NCI-H2196 treated with DMSO at 0.1 percent for 48 hours (cell line): ENCODE results near the gene ITCH.
"Not testable (repeated sequence)": the region's sequence is repeated elsewhere in the genome, so short reads cannot be mapped to it uniquely, and the experiment has no call there.

Experiments used
- DNase-seq: peaks from one replicate; lab custom pipeline; 2025; ENCODE audit not compliant: unreplicated experiment; lab: John Stamatoyannopoulos, UW

Gene ITCH

DNA sequence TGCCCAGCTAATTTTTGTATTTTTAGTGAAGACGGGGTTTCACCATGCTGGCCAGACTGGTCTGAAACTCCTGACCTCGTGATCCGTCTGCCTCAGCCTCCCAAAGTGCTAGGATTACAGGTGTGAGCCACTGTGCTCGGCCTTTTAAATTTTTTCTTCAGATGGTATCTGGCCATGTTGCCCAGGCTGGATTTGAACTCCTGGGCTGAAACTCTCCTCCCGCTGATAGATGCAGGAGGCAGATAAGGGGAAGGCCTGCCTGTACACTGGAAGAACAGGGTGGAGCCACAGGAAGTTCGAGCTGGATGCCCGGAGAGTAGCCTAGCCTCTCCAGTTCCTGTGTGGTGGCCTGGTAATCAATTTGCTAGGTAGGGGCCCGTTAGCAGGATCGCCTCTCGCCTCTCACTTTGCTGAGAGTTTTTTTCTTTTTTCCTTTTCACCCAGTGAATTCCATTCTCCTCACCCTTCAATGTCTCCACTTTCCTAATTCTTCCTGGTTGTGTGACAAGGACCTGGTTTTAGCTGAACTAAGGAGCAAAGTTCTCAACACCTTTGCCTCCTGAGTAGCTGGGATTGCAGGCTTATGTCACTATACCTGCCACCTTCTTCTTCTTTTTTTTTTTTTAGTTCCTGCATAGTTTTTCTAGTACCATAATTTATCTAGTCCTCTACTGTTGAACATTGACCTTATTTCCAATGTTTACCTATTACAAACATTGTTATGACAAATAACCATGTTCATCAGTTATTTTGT is 19.4 kb upstream of the ITCH start:
- no peak for DNase-seq

DNA sequence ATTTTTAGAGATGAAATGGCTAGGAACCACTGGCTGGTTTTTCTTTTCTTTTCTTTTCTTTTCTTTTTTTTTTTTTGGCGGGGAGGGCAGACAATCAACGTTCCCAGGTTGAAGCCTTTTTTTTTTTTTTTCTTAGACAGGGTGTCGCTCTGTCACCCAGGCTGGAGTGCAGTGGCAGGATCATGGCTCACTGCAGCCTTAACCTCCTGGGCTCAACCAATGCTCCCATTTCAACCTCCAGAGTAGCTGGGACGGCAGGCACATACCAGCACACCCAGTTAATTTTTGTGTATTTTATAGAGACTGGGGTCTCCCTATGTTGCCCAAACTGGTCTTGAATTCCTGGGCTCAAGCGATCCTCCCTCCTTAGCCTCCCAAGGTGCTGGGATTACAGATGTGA is 18.8 kb upstream of the ITCH start:
- DNase-seq = no peak

DNA sequence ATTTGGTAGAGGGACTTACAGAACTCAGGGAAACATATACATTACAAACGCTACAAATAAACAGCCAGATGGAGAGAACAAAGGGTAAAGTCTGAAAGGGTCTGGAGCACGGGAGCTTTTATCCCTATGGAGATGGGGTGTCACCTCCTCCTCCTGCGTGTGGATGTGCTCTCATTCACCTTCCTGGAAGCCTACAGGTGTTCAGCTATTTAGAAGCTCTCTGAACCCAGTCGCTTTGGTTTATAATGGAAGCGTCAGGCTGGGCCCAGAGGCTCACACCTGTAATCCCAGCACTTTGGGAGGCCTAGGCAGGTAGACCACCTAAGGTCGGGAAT is 17.7 kb upstream of the ITCH start:
- DNase-seq = no peak

DNA sequence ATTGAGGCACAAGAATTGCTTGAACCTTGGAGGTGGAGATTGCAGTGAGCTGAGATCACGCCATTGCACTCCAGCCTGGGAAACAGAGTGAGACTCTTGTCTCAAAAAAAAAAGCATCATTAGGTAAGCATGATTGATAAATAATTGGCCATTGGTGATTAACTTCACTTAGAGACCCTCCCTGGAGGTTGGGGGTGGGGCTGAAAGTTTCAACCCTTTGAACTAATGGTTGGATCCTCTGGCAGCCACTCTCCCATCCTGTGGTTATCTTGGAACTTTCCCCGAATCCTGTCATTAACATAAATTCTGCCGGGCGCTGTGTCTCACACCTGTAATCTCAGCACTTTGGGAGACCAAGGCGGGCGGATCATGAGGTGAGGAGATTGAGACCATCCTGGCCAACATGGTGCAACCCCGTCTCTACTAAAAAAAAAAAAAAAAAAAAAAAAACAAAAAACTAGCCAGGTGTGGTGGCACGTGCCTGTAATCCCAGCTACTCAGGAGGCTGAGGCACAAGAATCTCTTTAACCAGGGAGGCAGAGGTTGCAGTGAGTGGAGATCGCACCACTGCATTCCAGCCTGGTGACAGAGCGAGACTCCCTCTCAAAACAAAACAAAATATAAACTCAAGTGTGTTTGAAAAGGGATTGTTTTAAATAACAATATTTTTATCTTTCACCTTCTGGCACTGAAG is 17.1 kb upstream of the ITCH start:
- not testable (repeated sequence) for DNase-seq

DNA sequence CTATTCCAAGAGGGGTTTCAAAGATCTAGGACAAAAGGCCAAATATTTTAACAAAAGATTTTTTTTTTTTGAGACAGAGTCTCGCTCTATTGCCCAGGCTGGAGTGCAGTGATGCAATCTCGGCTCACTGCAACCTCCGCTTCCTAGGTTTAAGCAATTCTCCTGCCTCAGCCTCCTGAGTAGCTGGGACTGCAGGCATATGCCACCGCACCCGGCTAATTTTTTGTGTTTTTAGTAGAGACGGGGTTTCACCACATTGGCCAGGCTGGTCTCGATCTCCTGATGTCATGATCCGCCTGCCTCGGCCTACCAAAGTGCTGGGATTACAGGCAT is 16.6 kb upstream of the ITCH start:
- DNase-seq = not testable (repeated sequence)

DNA sequence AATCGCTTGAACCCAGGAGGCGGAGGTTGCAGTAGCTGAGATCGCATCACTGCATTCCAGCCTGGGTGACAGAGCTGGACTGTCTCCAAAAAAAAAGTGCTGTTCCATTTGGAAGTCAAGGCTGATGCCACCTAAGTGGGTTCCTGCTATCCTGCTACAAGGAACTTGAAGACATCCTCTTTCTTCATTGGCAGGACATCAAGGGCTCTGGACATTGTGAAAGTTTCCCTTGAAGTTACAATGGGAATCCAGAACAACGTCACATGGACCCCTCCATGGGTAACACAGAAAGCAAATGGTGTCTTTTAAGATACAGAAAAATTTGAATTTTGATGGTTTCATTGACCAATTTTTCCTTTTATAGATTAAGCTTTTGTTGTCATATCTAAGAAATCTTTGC is 15.5 kb upstream of the ITCH start:
- no peak for DNase-seq

DNA sequence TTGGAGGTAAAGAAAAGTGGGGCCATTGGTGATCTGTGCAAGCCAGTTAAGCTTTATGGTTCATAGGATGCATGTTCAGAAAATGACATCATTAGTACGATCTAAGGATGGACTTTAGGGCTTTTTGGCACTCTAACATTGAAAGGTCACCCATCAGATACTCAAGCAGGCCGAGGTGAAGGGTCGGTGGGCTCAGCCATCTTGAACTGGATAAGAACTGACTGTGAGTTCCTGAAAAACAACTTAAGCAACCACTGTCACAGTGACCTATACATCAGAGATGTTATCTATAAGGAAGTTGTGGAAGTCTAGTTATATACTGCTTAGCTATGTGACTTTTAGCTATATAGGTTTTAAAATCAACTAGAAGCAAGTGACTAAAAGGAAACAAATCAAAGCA is 13.0 kb upstream of the ITCH start:
- no peak for DNase-seq

DNA sequence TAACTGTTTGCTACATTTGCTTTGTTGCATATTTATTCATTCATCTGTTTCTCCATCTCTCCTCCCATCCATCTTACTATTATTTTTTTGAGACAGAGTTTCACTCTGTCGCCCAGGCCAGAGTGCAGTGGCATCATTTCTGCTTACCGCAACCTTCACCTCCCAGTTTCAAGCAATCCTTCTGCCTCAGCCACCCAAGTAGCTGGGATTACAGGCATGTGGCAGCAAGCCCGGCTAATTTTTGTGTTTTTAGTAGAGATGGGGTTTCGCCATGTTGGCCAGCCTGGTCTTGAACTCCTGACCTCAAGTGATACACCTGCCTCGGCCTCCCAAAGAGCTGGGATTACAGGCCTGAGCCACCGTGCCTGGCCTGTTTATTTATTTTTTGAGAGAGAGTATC is 9.6 kb upstream of the ITCH start:
- DNase-seq = not testable (repeated sequence)

DNA sequence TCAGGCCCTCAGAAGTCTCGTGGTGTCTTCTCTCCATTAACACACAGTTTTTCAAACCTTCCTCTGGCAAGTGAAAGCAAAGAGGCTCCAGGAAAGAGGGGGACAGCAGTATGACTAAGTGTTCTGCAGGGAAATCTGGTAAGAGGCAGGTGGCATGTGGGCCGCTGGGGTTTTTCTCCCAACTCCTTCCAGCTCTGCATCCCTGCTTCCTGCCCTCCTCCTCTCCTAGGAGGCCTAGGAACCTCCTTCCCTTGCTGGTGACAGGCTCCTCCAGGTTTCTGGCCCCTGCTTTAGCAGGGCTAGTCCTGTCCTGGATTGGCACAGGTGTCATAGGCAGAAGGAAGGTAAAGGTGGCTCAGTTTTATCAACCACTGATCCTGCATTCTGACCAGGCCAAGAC is 7.6 kb upstream of the ITCH start:
- no peak for DNase-seq

DNA sequence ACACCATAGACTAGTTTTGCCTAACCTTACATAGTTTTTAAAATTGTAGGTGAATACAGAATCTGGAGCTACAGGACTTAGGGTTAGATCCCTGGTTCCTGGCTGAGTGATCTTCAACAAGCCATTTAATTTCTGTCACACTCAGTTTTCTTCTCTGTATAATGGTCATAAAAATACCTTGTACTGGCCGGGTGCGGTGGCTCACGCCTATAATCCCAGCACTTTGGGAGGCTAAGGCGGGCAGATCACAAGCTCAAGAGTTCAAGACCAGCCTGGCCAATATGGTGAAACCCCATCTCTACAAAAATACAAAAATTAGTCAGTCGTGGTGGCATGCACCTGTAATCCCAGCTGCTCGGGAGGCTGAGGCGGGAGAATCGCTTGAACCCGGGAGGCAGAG is 3.3 kb upstream of the ITCH start:
- DNase-seq = not testable (repeated sequence)

DNA sequence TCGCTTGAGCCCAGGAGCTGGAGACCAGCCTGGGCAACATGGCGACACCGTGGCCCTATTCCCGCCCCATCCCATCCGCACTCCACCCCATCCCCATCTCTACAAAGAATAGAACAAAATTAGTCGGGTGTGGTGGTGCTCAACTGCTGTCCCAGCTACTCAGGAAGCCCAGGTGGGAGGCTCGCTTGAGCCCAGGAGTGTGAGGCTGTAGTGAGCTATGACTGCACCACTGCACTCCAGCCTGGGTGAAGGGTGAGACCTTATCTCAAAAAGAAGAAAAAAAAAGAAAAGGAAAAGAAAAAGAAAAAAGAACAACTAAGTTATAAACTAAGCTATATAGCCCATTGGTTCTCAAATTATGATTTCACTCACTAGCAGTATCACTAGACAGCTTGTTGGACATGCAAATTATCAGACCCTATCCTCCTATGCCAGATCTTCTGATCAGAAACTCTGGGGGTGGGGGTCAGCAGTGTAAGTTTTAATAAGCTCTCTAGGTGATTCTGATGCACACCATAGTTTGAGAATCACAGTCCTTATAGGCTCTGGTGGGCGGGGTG is 491 bp upstream of the ITCH start:
- no peak for DNase-seq

DNA sequence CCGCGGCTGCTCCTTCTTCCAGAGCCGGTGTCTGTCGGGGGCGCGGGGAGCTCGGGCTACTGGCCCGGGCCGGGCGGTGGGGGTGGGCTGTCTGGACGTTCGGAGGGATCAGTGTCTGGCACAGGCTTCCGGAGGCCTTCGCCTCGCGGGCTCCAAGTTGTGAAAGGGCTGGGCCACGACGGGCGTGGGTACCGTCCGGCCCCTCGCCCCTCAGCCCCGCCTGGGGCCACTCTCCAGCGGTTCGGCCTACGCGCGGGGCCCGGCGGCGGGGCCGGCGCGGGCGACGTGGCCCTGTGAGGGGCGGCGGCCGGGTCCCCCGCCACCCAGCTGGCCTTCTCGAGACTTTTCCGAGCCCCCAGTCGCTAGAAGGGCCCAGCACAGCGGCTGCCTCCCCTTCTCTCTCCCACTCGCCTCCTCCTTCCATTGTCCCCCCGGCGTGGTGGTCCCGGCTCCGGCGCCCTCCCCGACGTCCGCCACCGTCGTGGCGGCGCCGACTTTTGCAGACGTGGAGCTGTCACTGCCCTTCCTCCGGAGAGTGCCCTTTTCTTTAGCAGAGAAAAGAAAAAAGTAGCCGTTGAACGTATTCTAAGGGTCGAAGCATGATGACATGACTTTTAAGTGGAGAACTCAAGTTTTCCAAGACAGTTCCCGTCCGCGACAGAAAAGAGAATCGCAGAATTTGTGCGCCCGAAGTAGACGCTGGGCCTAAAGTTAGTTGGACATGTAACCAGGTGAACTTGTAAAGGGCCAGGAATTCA is 571 bp downstream of the ITCH start:
- no peak for DNase-seq

DNA sequence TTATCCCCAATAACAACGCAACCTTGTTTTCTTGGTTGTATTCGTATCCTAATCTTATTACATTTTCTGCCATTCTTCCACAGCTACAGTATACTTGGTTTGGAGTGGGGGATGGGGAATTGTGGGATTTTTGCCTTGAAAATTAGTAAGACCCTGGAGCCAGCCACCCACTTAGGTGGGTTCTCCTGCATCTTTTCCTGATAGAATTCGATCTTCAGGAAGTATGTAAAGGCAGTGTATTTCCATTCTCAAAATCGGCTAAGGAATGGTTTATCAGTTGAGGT is 1.1 kb downstream of the ITCH start:
- DNase-seq = no peak

DNA sequence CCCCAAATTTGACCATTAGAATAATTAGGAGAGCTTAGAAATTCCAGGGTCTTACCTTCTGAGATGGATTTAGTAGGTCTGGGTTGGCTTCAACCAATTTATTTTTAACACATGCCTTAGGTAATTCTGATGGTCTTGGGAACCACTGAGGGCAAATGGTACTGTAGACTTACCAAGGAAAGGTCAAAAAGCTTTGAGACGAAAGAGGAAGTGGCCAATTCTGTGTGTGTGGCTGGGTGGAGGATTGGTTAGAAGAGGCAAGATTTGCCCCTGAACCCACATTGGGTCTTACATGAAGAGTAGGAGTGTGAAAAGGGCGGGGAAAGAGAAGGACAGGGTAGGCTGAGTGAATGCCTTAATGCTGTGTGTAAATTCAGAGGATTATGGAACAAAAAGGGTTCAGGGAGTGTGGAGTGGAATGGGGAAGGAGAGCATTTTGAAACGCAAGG is 2.7 kb downstream of the ITCH start:
- DNase-seq = no peak

DNA sequence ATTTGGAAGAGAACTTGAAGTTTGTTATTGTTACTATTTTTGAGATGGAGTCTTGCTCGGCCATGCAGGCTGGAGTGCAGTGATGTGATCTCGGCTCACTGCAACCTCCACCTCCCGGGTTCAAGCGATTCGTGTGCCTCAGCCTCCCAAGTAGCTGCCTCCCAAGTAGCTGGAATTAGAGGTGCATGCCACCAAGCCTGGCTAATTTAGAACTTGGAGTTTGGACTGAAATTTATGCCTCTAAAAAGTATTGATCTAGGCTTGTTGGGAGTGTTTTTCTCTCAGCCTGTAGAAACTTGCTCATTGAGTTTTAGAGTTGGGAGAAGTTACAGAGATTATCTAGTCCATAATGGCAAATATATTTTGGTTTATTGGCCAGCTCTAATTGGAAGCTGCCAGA is 4.1 kb downstream of the ITCH start:
- DNase-seq = no peak

DNA sequence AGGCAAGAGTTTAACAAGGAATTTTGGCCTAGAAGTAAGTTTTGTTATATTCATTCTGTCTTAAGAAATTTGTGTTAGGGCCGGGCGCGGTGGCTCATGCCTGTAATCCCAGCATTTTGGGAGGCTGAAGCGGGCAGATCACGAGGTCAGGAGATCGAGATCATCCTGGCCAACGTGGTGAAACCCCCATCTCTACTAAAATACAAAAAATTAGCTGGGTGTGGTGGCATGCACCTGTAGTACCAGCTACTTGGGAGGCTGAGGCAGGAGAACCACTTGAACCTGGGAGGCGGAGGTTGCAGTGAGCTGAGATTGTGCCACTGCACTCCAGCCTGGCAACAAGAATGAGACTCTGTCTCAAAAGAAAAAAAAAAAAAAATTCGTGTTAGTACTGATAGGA is 4.8 kb downstream of the ITCH start:
- DNase-seq = not testable (repeated sequence)

DNA sequence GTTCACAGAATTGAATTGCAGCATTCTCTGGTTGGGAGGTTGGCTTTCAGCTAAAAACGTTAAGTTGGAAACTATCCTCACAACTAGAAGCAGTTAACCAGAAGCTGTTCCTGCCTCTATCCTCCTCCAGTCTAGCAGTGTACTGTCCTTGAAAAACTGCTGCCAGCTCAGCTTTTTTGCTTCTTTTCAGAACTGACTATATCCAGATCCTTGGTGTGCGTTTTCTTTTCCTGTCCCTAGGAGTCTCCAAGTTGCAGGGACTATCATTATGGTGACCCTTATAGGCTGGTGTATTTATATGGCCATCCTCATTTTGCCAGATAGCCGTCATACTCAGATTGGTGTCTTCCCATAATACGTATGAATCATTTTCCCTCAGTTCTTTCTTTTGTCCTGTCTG is 5.5 kb downstream of the ITCH start:
- no peak for DNase-seq

DNA sequence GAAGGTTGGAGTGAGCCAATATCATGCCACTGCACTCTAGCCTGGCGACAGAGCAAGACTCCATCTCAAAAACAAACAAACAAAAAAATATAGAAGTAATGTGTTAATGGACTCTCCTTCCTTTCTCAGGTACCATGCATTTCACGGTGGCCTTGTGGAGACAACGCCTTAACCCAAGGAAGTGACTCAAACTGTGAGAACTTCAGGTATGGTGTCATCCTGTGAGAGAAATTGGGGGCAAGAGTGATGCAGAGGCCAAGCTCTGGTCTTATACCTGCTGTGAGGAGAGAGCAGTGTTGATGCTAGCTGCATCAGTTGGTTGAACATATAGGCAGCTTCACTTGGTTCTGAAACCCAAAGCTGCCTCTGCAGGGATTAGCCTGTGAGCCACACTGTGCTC is 6.2 kb downstream of the ITCH start:
- no peak for DNase-seq

DNA sequence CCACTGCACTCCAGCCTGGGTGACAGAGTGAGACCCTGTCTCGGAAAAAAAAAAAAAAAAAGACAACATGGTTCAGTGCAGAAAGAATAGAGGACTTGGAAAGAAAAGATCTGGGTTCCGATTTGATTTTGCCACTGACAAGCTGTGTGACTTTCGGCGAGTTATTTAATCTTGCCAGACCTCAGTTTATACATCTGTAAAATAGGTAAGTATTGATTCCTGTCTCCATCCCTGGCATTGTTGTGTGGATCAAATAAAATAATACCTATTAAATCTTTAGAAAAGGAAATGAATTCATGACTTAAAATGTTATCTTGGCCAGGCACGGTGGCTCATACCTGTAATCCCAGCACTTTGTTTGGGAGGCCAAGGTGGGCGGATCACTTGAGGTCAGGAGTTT is 7.0 kb downstream of the ITCH start:
- no peak for DNase-seq

DNA sequence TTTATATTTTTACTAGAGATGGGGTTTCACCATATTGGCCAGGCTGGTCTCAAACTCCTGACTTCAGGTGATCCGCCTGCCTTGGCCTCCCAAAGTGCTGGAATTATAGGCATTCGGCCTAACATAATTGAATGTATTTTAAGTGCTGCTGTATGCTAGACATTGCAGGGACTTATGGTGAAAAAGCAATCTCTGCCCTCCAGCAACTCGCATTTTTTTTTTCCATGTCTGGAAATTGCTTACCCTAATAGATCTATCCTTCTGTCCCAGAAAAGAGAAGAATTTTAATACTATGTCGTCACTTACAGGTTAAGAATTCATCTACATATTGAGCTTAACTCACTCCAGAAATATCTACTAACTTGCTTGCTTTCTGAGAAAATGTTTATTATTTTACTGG is 10.4 kb downstream of the ITCH start:
- DNase-seq = no peak

DNA sequence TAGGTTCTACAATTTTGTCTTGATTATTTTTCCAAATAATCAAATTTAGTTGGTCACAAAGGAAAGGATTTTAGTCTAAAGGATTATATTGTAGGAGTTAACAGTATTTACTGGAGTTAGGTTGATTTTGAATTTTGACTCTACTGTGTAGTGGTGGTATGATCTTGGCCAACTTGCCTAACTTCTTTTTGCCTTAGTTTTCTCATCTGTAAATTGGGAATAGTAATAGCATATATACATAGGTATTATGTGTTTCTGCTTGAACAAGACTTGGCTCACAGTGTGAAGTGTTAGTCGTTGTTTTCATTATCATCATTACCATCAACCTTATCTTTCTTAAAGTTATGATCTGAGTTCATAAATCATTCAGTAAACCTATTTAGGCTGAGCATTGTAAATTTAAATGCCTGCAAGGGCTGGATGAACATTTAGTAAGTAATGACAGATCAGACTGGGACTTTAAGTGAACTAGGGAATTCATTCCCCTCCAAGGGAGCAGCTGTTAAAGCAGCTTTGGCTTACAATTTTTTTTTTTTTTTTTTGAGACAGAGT is 11.2 kb downstream of the ITCH start:
- no peak for DNase-seq

DNA sequence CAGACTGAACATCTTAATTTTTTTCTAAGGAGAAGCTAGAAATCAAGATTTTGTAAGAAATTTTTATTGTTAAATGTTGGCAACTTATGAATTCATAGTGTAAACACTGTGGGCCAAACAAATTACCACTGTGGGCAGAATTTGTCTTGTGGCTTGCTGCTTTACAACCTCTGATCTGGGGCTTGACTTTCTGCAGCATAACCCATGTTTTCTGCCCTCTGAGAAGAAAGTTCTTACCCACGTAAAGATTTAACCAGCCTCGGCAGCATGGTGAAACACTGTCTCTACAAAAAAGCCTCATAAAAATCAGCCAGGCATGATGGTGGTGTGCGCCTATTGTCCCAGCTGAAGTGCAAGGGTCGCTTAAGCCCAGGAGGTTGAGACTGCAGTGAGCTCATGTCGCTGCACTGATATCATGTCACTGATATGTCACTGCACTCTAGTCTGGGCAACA is 12.9 kb downstream of the ITCH start:
- DNase-seq = no peak
